Measurements from ENCODE around the gene ARHGEF16.

ARHGEF16 gene

DNA sequence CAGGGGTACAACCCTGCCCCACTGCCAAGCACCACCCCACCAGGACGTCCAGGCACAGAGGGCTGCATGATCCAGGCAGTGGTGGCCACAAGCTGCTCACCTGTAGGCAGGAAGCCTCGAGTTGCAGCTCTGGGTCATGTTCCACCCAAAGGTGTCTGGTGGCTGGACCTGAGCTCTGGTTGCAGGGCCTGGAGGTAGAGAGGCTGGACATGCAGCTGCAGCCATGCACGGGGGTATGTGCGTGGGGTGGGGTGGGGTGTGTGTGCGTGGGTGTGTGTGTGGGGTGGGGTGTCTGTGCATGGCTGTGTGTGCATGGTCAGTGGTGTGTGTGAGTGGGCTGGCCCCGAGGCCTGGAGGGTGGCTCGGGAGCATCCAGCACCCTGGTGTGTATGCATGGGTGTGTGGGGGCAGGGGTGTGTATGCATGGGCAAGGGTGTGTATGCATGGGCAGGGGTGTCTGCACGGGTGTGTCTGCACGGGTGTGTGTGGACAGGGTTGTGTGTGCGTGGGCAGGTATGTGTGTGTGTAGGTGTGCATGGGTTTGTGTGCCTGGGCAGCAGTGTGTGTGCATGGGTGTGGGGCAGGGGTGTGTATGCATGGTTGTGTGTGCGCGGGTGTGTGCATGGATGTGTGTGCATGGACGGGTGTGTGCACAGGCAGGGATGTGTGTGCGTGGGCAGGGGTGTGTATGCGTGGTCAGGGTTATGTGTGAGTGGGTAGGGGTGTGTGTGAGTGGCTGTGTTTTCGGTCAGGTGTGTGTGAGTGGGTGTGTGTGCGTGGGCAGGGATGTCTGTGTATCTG lies 15.6 kb downstream of the ARHGEF16 start:
- no peak for DNase-seq

DNA sequence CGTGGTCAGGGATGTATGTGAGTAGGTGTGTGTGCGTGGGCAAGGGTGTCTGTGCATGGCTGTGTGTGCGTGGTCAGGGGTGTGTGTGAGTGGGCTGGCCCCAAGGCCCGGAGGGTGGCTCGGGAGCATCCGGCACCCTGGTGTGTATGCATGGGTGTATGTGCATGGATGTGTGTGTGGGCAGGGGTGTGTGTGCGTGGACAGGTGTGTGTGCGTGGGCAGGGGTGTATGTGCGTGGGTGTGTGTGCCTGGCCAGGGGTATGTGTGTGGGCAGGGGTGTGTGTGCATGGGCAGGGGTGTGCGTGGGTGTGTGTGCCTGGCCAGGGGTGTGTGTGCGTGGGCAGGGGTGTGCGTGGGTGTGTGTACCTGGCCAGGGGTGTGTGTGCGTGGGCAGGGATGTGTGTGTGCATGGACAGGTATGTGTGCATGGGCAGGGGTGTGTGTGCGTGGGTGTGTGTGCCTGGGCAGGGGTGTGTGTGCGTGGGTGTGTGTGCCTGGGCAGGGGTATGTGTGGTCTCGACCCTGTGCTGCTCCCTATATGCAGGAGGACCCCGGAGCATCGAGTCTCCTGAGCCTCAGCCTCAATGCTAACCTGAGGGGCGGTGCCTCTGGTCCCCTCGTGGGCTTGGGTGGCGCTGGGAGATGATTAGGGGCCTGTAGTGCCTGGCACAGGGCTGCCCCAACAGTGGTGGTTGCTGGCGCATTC lies 16.3 kb downstream of the ARHGEF16 start:
- no peak for DNase-seq

DNA sequence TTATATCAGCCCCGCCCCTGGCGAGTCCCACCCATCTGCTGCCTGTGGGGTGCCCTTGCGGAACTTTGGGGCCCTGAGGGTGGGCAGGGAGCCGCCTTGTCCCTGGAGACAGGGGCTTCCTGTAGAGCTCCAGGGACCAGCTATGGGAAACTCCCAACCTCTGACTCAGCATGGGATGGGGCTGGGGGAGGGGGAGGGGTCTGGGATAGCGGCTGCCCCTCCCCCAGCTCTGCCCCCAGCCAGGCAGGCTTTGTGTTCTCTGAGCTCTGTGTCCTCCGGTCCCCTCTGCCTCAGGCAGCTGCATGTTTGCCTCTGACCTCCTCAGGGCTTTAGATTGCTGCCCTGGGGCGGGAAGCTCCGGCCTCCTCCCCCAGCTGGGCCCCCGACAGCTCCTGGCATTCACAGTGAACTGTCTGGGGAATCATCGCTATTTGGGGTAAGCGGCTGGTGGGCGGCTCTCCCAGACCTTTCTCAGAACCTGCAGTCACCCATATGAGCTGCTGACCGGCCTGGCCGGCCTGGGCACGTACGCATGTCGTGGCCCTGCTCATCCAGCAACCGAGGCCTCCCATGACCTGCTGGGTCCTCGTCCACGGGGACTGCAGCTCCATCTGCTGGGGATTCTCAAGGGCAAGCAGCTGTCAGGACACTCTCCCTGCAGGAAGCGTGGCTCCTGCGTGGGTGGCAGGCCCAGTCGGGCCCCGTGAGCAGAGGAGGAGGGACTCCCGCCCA lies 17.1 kb downstream of the ARHGEF16 start:
- no peak for DNase-seq

DNA sequence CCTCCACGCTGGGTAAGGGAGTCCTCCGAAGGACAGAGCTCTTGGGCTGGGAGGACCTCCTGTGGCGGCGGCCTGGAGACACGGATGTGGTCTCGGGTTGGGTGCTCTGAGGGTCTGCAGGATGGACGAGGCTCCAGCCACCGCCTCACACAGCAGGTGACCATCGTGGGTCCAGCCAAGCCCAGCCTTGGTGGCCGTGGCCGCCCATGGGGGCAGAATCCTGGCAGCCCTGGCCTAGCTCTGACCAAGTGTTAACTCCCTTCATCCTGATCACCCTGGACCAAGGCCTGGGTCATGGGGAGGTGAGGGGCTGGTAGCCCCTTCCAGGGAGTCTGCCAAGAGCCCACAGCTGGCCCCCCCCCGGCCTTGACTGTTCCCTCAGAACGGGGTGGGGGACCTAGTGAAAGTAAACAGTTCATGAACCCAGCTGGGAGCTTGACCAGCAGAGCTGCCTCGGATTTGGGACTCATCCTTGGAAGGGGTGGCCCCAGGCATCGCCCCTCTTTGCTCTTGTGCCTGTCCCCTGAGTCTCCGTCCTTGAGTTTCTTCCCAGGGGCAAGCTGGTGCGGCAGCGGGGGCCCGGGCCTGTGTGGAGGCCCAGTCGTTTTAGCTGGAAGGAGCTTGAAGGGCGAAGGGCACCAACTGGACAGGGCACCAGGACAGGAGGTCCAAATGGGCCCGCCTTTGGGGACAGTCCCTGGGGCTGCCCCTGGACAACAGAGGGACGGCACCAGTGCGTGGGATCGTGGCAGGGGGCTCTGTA lies 17.8 kb downstream of the ARHGEF16 start:
- DNase-seq: no peak

DNA sequence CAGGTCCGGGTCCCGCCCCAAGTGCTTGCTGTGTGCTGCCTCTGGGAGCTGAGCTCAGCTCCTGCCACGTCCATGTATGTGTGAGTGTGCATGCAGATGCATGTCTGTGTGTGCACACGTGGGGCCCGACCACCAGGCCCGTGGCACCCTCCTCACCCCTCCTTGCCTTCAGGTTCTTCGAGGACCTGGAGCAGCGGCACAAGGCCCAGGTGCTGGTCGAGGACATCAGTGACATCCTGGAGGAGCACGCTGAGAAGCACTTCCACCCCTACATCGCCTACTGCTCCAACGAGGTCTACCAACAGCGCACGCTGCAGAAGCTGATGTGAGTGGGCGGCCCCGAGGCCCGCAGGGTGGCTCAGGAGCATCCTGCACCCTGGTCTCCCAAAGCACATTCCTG lies 18.4 kb downstream of the ARHGEF16 start:
- no peak for DNase-seq

DNA sequence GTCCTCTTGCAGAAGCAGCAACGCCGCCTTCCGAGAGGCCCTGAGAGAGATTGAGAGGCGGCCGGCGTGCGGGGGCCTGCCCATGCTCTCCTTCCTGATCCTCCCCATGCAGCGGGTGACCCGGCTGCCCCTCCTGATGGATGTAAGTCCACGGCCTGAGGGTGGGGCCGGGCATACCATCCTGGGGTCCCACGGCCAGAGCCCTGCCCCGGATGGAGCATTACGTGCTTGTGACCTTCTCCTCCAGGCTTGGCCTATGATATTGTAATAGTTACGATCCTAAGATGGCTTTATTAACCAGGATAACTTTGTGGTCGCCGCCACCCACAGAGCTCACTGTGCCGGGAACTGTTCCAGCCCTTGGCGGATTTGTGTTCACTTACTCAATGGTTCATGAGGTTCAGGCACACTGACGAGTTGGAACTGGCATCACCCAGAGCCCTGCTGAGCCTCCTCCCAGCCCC lies 18.9 kb downstream of the ARHGEF16 start:
- DNase-seq: no peak

DNA sequence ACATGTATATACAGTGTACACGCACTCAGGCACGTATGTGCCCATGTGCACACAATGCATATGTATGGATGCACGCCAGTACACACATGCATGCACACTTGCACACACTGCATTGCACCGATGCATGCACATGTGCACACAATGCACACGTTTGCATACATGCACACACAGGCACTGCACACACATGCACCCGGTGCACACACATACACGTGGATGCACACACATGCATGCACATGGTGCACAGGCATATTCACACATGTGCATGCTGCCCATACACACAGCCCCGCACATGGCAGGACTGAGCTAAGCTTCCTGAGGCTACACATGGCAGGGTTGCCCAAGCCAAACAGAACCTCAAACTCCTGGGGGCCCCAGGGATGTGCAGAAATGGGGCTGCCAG lies 19.6 kb downstream of the ARHGEF16 start:
- DNase-seq: no peak

DNA sequence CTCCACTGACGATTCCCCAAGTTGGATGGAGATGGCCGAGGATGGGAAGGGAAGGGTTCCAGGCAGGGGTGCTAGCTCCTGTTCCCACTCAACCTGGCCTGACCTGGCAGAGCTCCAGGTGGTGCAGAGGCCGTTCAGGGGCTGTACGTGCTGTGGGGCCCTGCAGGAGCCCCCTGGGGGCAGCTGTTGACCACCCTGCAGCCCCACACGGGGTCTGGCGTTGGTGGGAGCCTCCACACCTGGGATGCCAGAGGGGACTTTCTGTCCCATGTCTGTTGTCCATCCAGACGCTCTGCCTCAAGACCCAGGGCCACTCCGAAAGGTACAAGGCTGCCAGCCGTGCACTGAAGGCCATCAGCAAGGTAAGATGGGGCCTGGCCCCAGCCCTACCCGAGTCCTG lies 20.0 kb downstream of the ARHGEF16 start:
- no peak for DNase-seq

DNA sequence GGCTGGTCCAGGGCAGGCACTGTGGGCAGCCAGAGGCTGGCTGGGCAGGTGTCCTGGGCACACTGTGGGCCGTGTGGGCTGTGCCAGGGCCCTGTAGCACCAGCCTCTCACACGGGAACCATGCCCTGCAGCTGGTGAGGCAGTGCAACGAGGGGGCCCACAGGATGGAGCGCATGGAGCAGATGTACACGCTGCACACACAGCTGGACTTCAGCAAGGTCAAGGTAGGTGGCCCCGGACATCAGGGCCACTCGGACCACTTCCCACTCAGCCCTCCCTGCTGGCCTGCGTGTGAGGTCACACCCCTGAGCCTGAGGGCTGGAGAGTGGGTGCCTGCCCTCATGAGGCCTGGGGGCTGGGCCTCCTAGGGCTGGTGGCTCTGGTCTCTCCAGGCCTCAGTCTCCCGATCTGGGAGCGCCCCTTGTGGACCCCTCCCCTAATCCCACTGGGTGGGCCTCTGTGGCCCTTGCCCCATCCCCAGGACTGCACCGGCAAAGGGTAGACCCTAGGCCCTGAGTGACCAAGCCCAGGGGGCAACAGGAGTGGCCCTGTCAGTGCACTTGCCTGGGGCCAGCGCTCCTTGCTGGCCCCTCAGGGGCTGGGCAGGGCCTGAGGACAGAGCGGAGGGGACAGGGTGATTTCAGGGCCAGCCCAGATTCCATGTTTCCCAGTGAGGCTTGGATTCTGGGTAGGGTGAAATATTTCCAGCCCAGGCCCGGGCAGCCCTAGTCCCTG lies 21.5 kb downstream of the ARHGEF16 start:
- no peak for DNase-seq

DNA sequence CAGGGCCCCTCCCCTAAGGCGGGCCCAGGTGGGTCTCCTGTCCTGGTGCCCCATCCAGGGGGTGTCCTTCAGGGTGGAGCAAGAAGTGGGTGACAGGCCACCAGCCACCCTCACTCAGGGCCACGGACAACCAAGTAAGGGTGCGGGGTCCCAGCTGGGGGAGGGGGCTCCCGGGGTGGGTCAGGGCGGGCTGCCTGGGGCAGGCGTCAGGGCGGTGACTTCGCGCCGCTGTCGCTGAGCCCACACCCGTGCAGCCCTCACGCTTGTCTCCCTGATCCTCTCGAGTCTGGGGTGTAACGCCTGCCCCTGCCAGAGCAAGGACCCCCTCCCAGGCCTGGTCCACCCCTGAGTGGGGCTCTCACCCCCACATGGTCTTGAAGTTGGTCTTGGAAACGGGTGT lies 22.2 kb downstream of the ARHGEF16 start:
- DNase-seq: no peak

DNA sequence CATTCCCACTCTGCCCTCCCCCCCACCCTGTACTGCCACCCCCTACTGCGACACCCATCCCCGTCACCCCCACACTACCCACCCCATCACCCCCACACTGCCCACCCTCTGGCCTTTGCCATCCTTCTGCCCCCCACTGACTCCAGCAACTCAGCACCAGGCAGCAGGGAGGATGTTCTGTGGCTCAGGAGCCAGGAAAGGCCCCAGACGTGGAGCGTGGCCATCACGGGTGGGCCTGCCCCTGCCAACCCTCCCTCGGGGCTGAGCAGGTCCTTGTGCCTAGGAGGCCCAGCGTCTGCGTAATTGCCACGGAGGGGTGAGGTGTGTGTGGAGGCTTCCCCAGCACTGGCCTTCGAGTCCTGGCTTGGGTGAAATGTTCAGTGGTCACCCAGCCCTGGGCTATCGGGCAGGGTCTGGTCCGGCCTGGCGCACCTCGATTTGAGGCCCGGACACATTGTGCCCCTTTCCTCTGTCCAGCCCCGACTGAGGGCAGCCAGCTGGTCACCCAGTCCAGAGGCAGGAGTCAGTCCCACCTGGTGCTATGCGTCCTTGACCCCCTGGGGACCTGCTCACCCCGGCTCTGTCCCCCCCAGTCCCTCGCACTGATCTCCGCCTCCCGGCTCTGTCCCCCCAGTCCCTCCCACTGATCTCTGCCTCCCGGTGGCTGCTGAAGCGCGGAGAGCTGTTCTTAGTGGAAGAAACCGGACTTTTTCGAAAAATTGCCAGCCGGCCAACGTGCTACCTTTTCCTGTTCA lies 23.0 kb downstream of the ARHGEF16 start:
- DNase-seq: no peak

DNA sequence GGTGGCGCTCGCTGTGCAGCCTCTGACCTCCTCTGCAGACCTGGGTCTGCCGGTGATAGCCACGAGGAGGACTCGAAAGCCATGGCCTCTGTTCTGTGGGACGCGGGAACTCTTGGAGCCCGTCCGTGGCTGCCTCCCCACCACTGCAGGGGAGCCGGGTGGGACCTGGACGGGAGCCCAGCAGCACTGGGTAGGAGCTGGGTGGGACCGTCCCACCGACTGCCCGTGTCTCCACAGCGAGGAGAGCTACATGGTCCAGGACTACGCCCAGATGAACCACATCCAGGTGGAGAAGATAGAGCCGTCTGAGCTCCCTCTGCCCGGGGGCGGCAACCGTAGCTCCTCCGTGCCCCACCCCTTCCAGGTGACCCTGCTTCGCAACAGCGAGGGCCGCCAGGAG lies 23.7 kb downstream of the ARHGEF16 start:
- DNase-seq: no peak

DNA sequence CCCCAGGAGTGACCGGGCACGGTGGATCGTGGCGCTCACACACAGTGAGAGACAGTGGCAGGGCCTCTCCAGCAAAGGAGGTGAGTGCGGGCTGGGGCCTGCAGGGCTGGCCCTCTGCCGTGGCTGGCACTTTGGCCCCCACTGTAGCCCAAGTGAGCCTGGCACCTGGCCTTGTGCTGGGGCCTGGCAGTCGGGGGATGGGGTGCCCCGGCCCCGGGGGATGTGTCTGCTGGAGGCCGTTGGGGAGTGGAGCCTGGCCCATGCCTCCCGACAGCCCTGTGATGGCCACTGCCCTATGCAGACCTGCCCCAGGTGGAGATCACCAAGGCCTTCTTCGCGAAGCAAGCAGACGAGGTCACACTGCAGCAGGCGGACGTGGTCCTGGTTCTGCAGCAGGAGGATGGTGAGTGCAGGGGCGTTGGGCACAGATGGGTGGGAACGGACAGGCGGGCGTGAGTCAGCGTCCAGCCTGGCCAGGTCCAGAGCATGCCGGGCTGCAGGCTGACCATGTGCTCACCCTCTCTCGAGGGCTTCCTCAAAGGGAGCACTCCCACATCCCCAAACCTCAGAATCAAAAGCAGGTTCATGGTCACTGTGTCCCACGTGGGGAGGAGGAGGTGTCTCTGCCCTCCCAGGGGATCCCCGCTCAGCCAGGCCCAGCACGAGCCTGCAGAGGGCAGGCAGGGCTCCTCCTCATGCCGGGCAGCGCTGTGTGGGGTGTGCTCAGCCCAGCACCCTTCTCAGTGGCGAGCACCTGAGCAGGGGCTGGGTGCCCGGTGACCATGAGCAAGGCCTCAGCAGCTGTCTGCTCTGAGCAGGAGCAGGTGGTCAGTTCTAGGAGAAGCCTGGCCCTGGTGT lies 25.3 kb downstream of the ARHGEF16 start:
- DNase-seq: no peak

DNA sequence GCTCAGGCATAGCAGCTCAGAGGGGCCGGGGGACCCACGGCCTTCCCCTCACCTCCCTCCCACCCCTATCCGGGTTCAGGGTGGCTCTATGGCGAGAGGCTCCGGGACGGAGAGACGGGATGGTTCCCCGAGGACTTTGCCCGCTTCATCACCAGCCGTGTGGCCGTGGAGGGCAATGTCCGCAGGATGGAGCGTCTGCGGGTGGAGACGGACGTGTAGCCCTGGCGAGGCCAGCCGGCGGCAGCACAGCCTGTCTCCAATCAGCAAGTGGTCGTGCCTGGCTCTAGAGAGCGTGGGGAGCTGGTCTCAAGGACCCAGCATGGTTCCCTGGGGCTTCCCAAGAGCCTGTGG lies 25.9 kb downstream of the ARHGEF16 start:
- DNase-seq: no peak

DNA sequence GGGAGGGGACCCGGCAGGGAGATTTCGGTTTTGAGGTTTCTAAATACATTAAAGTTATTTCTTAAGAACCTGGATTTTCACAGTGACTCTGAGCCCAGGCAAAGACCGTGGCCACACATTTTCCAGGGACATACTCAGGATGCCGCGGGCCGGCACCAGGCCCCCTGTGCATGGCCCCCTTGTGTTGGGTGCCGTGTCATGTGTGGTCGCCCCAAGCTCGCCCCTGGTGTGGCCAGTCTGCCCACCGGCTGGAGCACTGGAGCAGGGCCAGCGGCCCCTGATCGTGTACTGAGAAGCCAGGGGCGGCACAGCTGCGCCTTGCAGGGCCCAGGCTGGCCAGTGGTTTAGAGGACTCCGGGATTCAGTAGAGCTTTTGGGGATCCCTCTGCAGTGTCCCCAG lies 26.6 kb downstream of the ARHGEF16 start:
- DNase-seq: no peak

DNA sequence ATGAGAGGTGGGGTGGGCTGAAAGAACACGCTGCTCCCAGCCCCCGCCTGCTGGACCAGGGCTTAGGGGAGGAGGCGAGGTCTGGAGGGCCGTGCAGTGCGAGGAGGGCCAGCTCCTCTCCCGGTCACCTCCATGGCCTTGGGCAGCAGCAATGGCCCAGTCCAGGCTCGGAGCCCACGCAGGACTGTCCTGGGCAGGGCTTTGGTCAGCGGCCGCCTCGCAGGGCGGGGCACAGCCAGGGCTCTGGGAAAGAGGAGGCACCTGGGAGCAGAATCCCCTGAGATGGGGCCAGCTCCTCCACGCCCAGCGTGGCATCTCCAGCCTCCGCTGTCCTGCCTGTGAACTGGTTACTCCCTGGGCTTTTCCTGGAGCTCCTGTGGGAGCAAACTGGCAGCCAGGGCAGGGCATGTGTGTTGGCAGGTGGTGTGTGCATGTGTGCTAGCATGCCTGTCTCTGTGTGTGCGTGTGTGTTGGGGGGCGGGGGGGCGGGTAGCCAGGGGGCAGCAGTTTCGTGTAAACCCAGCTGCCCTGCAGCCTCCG lies 27.4 kb downstream of the ARHGEF16 start:
- DNase-seq: no peak

DNA sequence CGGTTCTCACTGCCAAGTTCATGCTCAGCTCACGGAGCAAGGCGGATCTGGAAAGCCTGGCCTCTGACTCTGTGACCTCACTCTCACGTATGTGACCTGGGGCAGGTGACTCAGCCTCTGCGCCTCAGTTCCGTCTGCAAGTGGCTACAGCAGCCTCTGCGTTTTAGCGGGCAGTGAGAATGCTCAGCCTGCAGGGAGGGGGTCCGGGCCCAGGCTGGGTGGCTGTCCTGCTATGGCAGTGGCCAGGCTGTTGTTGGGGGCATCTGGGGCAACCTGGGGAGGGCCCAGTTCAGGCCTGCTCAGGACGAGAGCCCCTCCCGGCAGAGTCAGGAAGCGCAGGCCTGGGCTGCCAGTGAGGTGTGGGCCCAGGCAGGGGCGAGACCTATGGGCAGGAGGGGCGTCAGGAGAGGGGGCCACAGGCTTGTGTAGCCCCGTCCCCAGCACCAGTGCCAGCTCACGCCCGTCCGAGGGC lies 27.9 kb downstream of the ARHGEF16 start:
- DNase-seq: no peak

DNA sequence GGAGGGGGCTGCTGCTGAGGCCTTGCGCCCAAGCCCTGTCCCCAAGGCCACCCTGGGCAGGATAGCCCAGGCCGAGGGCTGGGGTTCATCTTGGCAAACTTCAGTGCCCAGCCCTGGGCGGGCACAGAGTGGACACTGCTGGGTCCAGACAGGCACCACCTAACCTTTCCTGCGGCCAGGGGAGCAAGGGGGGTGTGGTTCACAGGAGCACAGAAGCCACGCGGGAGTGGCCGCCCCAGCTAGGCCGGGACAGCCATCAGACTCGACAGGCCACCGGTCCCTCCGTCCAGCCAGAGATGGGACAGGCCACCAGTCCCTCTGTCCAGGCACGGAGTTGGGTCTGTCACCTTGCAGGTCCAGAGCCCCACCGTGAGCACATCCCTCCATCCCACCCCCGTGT lies 28.9 kb downstream of the ARHGEF16 start:
- no peak for DNase-seq

DNA sequence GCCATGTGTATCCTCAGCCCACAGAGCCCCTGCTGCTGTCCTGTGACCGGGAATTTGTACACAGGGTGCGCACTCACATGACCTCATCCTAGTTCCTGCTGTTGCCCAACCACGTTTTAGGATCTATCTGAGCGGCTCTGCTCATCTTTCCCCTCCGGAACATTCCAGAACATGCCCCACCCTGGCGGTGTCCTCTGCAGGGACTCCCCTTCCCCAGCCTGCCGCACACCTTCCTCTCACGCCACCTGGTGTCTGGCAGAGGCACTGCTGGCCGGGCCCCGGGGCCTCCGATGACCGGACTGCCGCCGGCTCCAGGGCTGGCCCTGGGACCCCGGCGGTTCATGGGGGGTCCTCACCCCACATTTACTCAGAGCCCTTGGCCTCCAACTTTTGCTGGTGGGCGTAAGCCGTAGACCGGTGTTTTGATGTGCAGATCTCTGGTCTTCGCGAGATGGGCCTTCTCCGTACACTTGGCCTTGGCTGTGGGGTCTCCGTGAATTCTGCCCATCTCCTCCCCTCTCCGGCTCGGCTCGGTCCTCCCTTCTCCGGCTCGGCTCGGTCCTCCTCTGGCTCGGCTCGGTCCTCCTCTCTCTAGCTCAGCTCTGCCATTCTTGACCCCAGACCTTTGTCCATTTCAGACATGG lies 29.5 kb downstream of the ARHGEF16 start:
- no peak for DNase-seq

DNA sequence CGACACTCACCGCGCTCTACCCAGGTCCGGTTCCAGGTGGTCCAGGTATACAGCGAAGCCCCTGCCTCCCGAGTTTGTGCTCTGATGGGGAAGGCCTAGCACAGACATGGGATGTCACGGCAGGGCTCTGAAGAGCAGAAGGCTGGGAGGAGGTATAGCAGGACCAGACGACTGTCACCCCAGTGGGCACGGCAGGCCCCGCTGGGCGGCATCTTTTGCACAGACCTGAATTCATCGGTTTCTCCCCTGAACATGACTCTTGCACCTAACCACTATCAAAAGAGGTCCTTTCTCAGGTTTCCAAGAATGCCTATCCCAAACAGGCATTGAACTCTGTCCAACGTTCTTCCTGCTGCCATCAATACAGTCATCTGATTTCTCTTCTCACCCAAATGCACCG lies 30.6 kb downstream of the ARHGEF16 start:
- DNase-seq: no peak

Measured in NCI-H187 treated with DMSO at 0.1 percent for 48 hours (cell line).